Measurements from ENCODE around the gene MAML2.

The MAML2 gene

DNA sequence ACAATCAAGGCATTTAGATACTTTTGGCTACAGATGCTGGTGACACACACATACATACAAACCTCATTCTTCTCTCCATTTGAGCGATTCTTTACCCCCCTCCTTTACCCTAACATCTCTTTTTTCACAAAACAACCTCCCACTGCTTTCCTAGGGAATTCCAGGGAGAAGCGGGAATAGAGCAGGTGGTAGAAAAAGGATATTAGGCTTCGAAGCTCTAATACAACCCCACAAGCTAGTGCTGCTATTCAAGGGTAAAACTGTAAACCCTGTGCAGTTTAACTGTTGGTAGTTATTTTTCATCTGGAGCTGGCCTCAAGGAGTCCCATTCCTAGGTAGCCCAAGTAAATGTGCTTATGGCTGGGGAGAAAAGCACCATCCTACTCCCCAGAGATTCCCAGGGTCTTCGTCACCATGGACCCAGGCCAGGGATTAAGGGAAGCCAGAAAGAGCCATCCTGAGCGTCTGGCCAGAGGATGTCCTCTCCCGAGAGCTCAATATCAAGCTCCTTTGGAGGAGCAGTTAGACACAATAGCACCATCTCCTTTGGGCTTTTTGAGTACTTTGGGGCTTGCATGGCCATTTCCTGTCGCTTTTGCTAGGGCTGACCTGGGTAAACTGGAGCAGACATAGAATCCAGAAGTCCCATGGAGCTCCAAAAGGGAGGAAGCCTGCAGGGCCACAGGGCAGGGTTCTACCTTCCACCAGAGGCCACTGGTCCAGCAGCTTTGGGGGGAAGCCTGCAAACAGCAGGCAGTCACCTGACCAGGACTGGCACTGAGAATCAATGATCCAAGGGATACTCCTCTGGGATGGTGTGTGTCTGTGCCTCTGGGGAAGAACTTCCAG, 3.1 kb downstream of the MAML2 start:
- no peak for DNase-seq (ENCODE audit: low read depth)

GRCh38 chr11:96338910-96339705, 3.9 kb downstream of the MAML2 start:
- no peak for DNase-seq (ENCODE audit: low read depth)

- no peak for DNase-seq (ENCODE audit: low read depth)
Measured at GRCh38 chr11:96337541-96338431, 5.2 kb downstream of the MAML2 start.

DNA sequence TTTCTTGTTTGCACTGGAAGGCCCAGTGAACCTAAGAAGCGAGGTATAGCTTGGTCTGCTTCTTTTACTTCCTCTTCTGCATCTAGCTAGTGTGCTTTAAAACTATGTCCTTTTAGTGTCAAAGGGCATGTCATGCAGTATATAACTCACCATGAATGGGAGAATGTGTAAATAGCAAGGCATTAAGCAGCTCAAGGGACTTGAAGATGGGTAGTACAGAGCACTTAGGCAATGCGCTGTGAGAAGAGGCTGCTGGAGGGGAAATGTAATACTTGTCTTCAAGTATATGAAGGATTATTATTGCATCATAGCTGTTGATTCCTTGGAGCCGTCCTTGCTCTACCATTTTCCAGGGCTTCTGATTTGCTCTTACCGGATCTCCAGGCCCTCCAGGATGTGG, 7.6 kb downstream of the MAML2 start:
- DNase-seq (ENCODE audit: low read depth), result no peak

DNA sequence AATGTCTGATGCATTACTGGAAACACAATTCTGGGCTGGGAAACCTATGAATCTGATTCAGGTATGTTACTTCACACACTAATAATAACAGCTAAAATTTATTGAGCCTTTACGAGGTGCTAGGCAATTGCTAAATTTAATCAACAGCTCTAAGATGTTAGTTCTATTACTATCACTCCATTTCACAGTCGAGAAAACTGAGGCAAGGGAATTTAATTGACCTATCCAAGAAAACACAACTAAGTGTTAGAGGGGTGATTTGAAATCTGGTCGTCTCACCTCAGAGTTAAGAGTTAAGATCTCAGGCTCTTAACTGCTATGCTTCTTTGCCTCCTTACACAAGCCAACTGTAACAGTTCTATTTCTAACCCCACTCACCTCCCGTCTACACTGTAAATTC, 8.8 kb downstream of the MAML2 start:
- DNase-seq (ENCODE audit: low read depth), result no peak

DNA sequence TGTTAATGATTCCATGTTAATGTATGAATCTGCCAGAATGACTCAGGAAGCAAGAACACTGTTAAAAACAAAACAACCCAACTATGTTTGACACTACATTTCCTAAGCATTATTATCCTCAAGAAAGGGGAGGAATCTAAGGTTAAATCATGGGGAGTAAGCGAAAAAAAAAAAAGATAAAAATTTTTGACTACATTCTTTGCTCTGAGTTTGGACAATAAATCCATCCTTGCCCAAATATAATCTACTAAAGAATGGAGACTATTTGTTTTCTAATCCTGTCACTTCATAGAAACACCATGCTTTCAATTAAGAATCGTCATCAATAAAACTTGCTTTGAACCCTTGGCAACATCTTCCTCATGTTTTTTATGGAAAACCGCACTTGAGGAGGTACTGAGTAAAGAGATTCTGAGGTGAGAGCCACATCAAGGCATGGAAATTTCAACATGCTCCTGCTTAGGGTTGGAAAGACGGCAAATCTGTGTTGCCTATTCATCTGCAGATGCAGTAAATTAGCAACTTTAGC, 9.7 kb downstream of the MAML2 start:
- no peak for DNase-seq (ENCODE audit: low read depth)

- DNase-seq (ENCODE audit: low read depth), result no peak
Measured at GRCh38 chr11:96332126-96332771, 10.7 kb downstream of the MAML2 start.

GRCh38 chr11:96331699-96332116, 11.3 kb downstream of the MAML2 start:
- no peak for DNase-seq (ENCODE audit: low read depth)

DNA sequence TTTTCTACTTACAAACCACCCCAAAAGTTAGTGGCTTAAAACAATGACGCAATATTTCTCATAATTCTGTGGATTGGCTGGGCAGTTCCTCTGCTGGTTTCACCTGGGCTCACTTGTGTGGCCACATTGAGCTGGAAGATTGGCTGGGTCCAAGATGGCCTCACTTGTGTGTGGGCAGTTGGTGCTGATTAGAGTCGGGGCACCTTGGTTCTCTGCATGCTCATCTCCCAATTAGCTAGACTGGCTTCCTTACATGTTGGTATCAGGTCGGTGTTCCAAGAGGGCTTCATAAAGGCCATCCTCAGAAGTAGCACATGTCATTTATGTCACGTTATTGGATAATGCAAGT, 12.5 kb downstream of the MAML2 start:
- no peak for DNase-seq (ENCODE audit: low read depth)

- no peak for DNase-seq (ENCODE audit: low read depth)
Measured at GRCh38 chr11:96329855-96330510, 13.0 kb downstream of the MAML2 start.

- DNase-seq (ENCODE audit: low read depth), result no peak
Measured at GRCh38 chr11:96329419-96329818, 13.6 kb downstream of the MAML2 start.

- DNase-seq (ENCODE audit: low read depth), result no peak
Measured at GRCh38 chr11:96328395-96329010, 14.5 kb downstream of the MAML2 start.

DNA sequence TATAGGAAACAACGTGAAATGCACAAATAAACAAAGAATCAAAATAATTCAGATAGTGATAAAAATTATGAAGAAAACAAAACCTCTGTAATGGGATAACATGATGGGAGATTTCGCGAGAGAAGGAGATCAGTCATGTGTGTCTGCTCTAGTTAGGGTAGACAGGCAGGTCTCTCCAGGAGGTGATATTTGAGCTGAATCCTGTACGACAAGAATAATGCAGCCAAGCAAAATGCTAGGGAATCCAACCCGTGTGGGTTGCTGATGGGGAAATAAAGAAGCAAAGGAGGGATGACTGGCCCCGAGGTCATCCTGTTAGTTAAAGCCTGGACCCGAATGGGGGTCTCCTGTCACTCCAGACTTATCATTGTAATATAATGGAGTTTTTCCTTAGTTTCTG, 16.0 kb downstream of the MAML2 start:
- no peak for DNase-seq (ENCODE audit: low read depth)

- peak; percentile 83 for DNase-seq (ENCODE audit: low read depth)
Measured at GRCh38 chr11:96324912-96325311, 18.1 kb downstream of the MAML2 start.

- DNase-seq (ENCODE audit: low read depth), result no peak
Measured at GRCh38 chr11:96323642-96323985, 19.4 kb downstream of the MAML2 start.

- DNase-seq (ENCODE audit: low read depth), result no peak
Measured at GRCh38 chr11:96322775-96323641, 20.0 kb downstream of the MAML2 start.

DNA sequence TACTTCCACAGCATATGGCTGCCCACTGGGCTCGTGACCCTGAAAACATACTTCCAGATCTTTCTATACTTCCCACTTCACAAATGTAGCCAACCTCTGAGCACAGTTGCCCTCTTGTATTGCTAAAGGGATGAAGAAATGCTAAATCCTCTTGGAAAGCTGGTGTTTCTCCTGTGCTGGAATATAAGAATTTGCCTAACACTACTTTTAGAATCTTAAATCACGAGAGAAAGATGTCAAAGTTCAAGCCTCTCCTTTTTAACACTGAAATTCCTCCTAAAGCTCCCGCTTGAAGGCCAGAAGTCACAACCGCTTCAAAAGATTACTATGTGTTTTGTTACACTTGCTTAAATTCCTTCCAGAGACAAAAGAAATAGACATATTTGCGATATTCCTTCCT, 21.9 kb downstream of the MAML2 start:
- no peak for DNase-seq (ENCODE audit: low read depth)

DNA sequence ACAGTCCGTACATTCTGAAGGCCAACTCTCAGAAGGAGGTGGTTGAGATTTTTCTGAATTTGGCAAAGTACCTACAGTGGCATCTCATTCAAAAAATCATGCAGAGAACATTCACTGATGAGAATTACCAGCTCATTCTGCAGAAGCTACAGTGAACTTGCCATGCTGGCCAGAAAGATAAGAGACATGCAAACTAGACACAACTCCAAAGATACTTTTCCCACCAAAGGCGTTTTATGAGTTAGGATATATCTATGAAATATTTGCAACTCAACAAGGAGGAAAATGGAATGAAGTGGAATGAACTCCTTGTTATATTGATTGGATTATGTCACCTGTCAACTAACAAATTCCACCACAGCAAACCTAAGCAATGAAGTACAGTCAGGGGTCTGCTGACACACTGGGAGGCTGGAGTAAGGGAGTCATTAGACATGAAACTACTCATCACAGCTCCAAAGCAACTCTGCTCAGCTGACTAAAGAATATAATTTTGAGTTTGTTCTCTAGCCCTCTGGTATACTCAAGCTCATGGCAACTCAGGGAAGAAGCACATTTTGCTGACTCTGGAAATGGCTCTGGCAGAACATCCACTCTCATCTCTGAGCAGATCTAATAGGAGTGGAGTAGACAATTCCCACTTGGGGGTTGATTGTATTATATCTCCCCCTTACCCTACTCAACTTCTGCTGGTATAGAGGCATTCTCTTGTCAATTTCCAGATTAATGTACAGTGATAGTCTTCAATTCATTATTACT, 22.9 kb downstream of the MAML2 start:
- DNase-seq (ENCODE audit: low read depth), result no peak

DNA sequence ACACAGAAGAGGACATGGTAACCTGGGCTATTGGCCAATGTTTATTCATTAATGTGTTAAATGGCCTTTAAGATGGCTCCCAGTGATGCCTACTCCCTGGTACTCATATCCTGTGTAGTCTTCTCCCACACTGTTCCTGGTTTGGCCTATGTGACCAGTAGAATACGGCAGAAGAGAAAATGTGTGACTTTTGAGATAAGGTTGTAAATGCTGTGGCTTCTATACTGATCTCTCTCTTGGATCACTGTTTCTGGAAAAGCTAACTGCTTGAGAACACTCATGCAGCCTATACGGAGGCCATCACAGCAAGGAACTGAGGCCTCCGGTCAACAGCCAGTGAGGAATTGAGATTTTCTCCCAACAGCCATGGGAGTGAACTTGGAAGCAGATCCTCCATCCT, 24.1 kb downstream of the MAML2 start:
- DNase-seq (ENCODE audit: low read depth), result no peak

Measured in non-pigmented ciliary epithelial cell (primary cell).